Bronchial epithelial cell (primary cell): ENCODE results near the gene CDC42BPG. TPM values are rescaled to one million over a fixed set of nuclear protein-coding genes. Genes with fewer than 3 reads are reported as not detected.

Experiments used
- DNase-seq: peaks from one replicate; pipeline ENCODE4 v3.0.0-alpha.2; 2010; ENCODE audit warnings: low read depth
- FAIRE-seq: peaks from 2 replicates; lab custom pipeline; 2011; peaks lifted over from hg19 to GRCh38; lab: Jason Lieb, UNC
- H3K27me3 ChIP-seq: 2 replicates; pipeline ENCODE4 v1.5.1; 2011; ENCODE audit warnings: low read length; ENCODE audit not compliant: control insufficient read depth, insufficient read depth
- H3K36me3 ChIP-seq: 2 replicates; pipeline ENCODE4 v1.5.1; 2011; ENCODE audit warnings: low read length; ENCODE audit not compliant: control insufficient read depth, insufficient read depth
- H3K4me3 ChIP-seq: 2 replicates; pipeline ENCODE4 v1.5.1; 2011; ENCODE audit warnings: mild to moderate bottlenecking, low read depth, low read length, control low read depth
- CTCF ChIP-seq: IDR thresholded peaks from 2 replicates; pipeline ENCODE4 v1.5.1; 2011; ENCODE audit warnings: mild to moderate bottlenecking, moderate library complexity, low read length, control low read depth, inconsistent platforms; ENCODE audit not compliant: insufficient read depth, severe bottlenecking
- total RNA-seq: library from RNA; depleted of rRNA; stranded (reverse); fragments of >200 nt; gene quantifications from 2 replicates; pipeline ENCODE4 v1.2.1, GENCODE V29; 2014

The CDC42BPG gene
- total RNA-seq, 1 donor from 2014 or later: 16.6 TPM

- Histone ChIP-seq H3K4me3 (peak overlapping the region; percentile 69), H3K36me3 (peaks cover 11% of the 10 kb centered on the region), H3K27me3 (no peaks in the 10 kb centered on the region)
- DNase-seq (no peak), FAIRE-seq (no peak)
- no peak for TF ChIP-seq CTCF
Measured at GRCh38 chr11:64877390-64878222, 33.2 kb upstream of the CDC42BPG start.

- FAIRE-seq: no peak
- peaks cover 12% of the 10 kb centered on the region for H3K36me3 ChIP-seq
- no peak for DNase-seq
- TF ChIP-seq CTCF: no peak
- no peaks in the 10 kb centered on the region for H3K27me3 ChIP-seq
- peak overlapping the region; percentile 69 for H3K4me3 ChIP-seq
Measured at GRCh38 chr11:64876835-64877341, 32.4 kb upstream of the CDC42BPG start.

- peaks cover 16% of the 10 kb centered on the region for H3K36me3 ChIP-seq
- TF ChIP-seq CTCF: no peak
- no peak for DNase-seq
- peak overlapping the region; percentile 69 for H3K4me3 ChIP-seq
- H3K27me3 ChIP-seq: no peaks in the 10 kb centered on the region
- FAIRE-seq: no peak
Measured at GRCh38 chr11:64876229-64876750, 31.8 kb upstream of the CDC42BPG start.

GRCh38 chr11:64875369-64876228 is 31.1 kb upstream of the CDC42BPG start:
- no peak overlapping the region for H3K4me3 ChIP-seq
- TF ChIP-seq CTCF: no peak

GRCh38 chr11:64874308-64875240 is 30.1 kb upstream of the CDC42BPG start:
- H3K27me3 ChIP-seq: no peaks in the 10 kb centered on the region
- FAIRE-seq (no peak), DNase-seq (no peak)
- no peak overlapping the region for H3K4me3 ChIP-seq
- no peak for TF ChIP-seq CTCF
- H3K36me3 ChIP-seq: peaks cover 16% of the 10 kb centered on the region

More at GRCh38 chr11:64875369-64876228, 31.1 kb upstream of the CDC42BPG start:
- DNase-seq (no peak), FAIRE-seq (no peak)
- Histone ChIP-seq H3K36me3 (peaks cover 16% of the 10 kb centered on the region), H3K27me3 (no peaks in the 10 kb centered on the region)
